IMR-90 (cell line): ENCODE data around the gene FKRP. TPM values are rescaled to one million over a fixed set of nuclear protein-coding genes. Genes with fewer than 3 reads are reported as not detected.

Experiments
- ATAC-seq: fragments of 200-7000 bp; cut with Tn5 transposase; 2 replicates; pipeline ENCODE4 v1.9.1; 2020; ENCODE audit warnings: low read depth, mild to moderate bottlenecking, moderate library complexity
- BruUV-seq: library from RNA; stranded (reverse); fragments of 400-500 nt; replicated peaks from 2 replicates; lab custom pipeline; 2021; lab: Mats Ljungman, UMichigan
- CTCF ChIA-PET: fragments of 300-600 bp; formaldehyde crosslinking; extraction: SDS; loops from one replicate; lab custom pipeline; 2021; ENCODE audit warnings: antibody characterized with exemption; lab: Yijun Ruan, JAX
- POLR2A ChIA-PET: fragments of 300-600 bp; sonication (Branson Sonifier 250); formaldehyde crosslinking; loops from one replicate; lab custom pipeline; 2022; ENCODE audit warnings: antibody characterized with exemption; ENCODE audit not compliant: unreplicated experiment; lab: Charles Lee
- DNase-seq: peaks from one replicate; pipeline ENCODE4 v3.0.0; 2013
- H2AFZ ChIP-seq: replicated peaks from 2 replicates; pipeline ENCODE3; 2013; ENCODE audit warnings: low read length, mild to moderate bottlenecking; ENCODE audit not compliant: poor library complexity
- H2AK5ac ChIP-seq: 2 replicates; pipeline ENCODE4 v1.6.1; 2013; ENCODE audit warnings: low read depth, low read length, inconsistent platforms
- H2AK9ac ChIP-seq: replicated peaks from 2 replicates; pipeline ENCODE3; 2013; ENCODE audit warnings: mild to moderate bottlenecking, low read depth, low read length, moderate library complexity; ENCODE audit not compliant: poor library complexity
- H2BK120ac ChIP-seq: 2 replicates; pipeline ENCODE4 v1.6.1; 2013; ENCODE audit warnings: low read depth, low read length, inconsistent platforms
- H2BK15ac ChIP-seq: 3 replicates; pipeline ENCODE4 v1.6.1; 2013; ENCODE audit warnings: low read depth, low read length, inconsistent platforms
- H2BK20ac ChIP-seq: 2 replicates; pipeline ENCODE4 v1.6.1; 2013; ENCODE audit warnings: low read depth, mild to moderate bottlenecking, inconsistent platforms, low read length, moderate library complexity
- H2BK5ac ChIP-seq: 2 replicates; pipeline ENCODE4 v1.6.1; 2013; ENCODE audit warnings: mild to moderate bottlenecking, low read depth, low read length, inconsistent platforms; ENCODE audit not compliant: poor library complexity, severe bottlenecking
- H3K14ac ChIP-seq: replicated peaks from 2 replicates; pipeline ENCODE4 v1.6.1; 2013; ENCODE audit warnings: low read depth, low read length, inconsistent platforms
- H3K18ac ChIP-seq: 2 replicates; pipeline ENCODE4 v1.6.1; 2013; ENCODE audit warnings: low read depth, low read length, control low read depth
- H3K23ac ChIP-seq: 2 replicates; pipeline ENCODE4 v1.6.1; 2013; ENCODE audit warnings: low read depth, low read length, inconsistent platforms
- H3K27ac ChIP-seq: 2 replicates; pipeline ENCODE4 v1.5.1; 2013; ENCODE audit warnings: mild to moderate bottlenecking, control low read depth, low read length; ENCODE audit not compliant: insufficient read depth
- H3K27me3 ChIP-seq: 2 replicates; pipeline ENCODE4 v1.6.1; 2013; ENCODE audit warnings: low read length; ENCODE audit not compliant: control insufficient read depth, insufficient read depth
- H3K36me3 ChIP-seq: 2 replicates; pipeline ENCODE4 v1.6.1; 2013; ENCODE audit warnings: low read length, mixed read lengths; ENCODE audit not compliant: control insufficient read depth, insufficient read depth
- H3K4ac ChIP-seq: 2 replicates; pipeline ENCODE4 v1.6.1; 2013; ENCODE audit warnings: low read depth, low read length, inconsistent platforms
- H3K4me1 ChIP-seq: 2 replicates; pipeline ENCODE4 v1.6.1; 2013; ENCODE audit warnings: low read length, mixed read lengths; ENCODE audit not compliant: control insufficient read depth, insufficient read depth
- H3K4me2 ChIP-seq: 2 replicates; pipeline ENCODE4 v1.6.1; 2013; ENCODE audit warnings: low read depth, mild to moderate bottlenecking, control low read depth, low read length, moderate library complexity
- H3K4me3 ChIP-seq: 2 replicates; pipeline ENCODE4 v1.5.1; 2013; ENCODE audit warnings: low read depth, mild to moderate bottlenecking, control low read depth, low read length, moderate library complexity; ENCODE audit not compliant: insufficient read depth
- H3K56ac ChIP-seq: 2 replicates; pipeline ENCODE4 v1.6.1; 2013; ENCODE audit warnings: low read length, inconsistent platforms; ENCODE audit not compliant: insufficient read depth; ENCODE audit errors: extremely low read depth
- H3K79me1 ChIP-seq, 2 experiments: 2 replicates each; pipeline ENCODE4 v1.6.1; 2013; ENCODE audit warnings: low read length in 2 of 2, inconsistent platforms in 1 of 2, low read depth in 1 of 2
- H3K9ac ChIP-seq: 2 replicates; pipeline ENCODE4 v1.6.1; 2013; ENCODE audit warnings: low read depth, low read length, control low read depth
- H3K9me1 ChIP-seq: 2 replicates; pipeline ENCODE4 v1.6.1; 2013; ENCODE audit warnings: low read length, inconsistent platforms; ENCODE audit not compliant: insufficient read depth
- H3K9me3 ChIP-seq: 2 replicates; pipeline ENCODE4 v1.6.1; 2013; ENCODE audit warnings: low read length; ENCODE audit not compliant: control insufficient read depth, insufficient read depth
- H4K20me1 ChIP-seq: 2 replicates; pipeline ENCODE4 v1.6.1; 2013; ENCODE audit warnings: low read length, inconsistent platforms; ENCODE audit not compliant: insufficient read depth
- H4K5ac ChIP-seq: 2 replicates; pipeline ENCODE4 v1.6.1; 2013; ENCODE audit warnings: mild to moderate bottlenecking, low read depth, low read length, control low read depth
- H4K8ac ChIP-seq, 2 experiments: 2 replicates each; pipeline ENCODE4 v1.6.1; 2013; ENCODE audit warnings: low read depth in 2 of 2, low read length in 2 of 2, control low read depth in 1 of 2, inconsistent platforms in 1 of 2
- H4K91ac ChIP-seq: 2 replicates; pipeline ENCODE4 v1.6.1; 2013; ENCODE audit warnings: low read depth, low read length, inconsistent platforms; ENCODE audit not compliant: insufficient read depth
- BHLHE40 ChIP-seq: fragments of 150-350 bp; IDR thresholded peaks from 2 replicates; pipeline ENCODE4 v1.6.1; 2016; ENCODE audit warnings: mild to moderate bottlenecking, low read depth, low read length
- CHD1 ChIP-seq: IDR thresholded peaks from 2 replicates; pipeline ENCODE4 v1.6.1; 2012; ENCODE audit warnings: low read depth, low read length, improper control_type of control experiment
- CTCF ChIP-seq: conservative IDR thresholded peaks from 2 replicates; pipeline ENCODE4 v1.5.1; 2012; ENCODE audit warnings: mild to moderate bottlenecking, low read depth, low read length, improper control_type of control experiment
- MAZ ChIP-seq: IDR thresholded peaks from 2 replicates; pipeline ENCODE4 v1.6.1; 2012; ENCODE audit warnings: low read depth, mild to moderate bottlenecking, low read length, improper control_type of control experiment, moderate library complexity, borderline replicate concordance
- POLR2A ChIP-seq: IDR thresholded peaks from 2 replicates; pipeline ENCODE4 v1.6.1; 2012; ENCODE audit warnings: mild to moderate bottlenecking, low read depth, low read length
- RAD21 ChIP-seq: IDR thresholded peaks from 2 replicates; pipeline ENCODE4 v1.6.1; 2012; ENCODE audit warnings: low read length, improper control_type of control experiment
- WGBS, 2 experiments: methylation state at CpG; one replicate each; pipeline versions ENCODE4 v1.1.5 to v1.1.7; 2013; ENCODE audit warnings: missing lambda C conversion rate in 2 of 2; ENCODE audit not compliant: insufficient read length in 1 of 2; ENCODE audit errors: extremely low coverage in 2 of 2; 5-methylcytosine and 5-hydroxymethylcytosine counted together
- dilution Hi-C: fragments of 300-500 bp; cut with HindIII; formaldehyde crosslinking; loops from one replicate; pipeline ENCODE4 v1.14.3; 2018; ENCODE audit warnings: low sequenced_read_pairs; ENCODE audit not compliant: unreplicated experiment
- in situ Hi-C: fragments of 300-500 bp; cut with MboI; formaldehyde crosslinking; loops from 3 replicates; pipeline ENCODE4 v1.14.3; 2019; ENCODE audit warnings: low sequenced_read_pairs, inconsistent platforms, mixed read lengths
- intact Hi-C: fragments of 100-400 bp; cut with micrococcal nuclease; formaldehyde crosslinking; loops from 2 replicates; pipeline ENCODE4 v1.10.0; 2022
- polyA plus RNA-seq, 3 experiments: library from polyadenylated mRNA; depleted of rRNA; stranded (reverse); fragments of >200 nt; gene quantifications; 2 replicates each; pipeline ENCODE4 v1.2.3, GENCODE V29; 2012; ENCODE audit warnings: low replicate concordance in 1 of 3
- total RNA-seq: library from RNA; depleted of rRNA; stranded (reverse); fragments of >200 nt; gene quantifications from 2 replicates; pipeline ENCODE4 v1.2.3, GENCODE V29; 2012
- TF ChIP-seq, protein P1 (sequence below): fragments of 150-350 bp; IDR thresholded peaks from 2 replicates; pipeline ENCODE4 v1.6.1; 2017; ENCODE audit warnings: mild to moderate bottlenecking, antibody characterized with exemption, low read length, low read depth
- TF ChIP-seq, protein P2 (sequence below): fragments of 150-350 bp; IDR thresholded peaks from 2 replicates; pipeline ENCODE4 v1.6.1; 2016; ENCODE audit warnings: low read depth, mild to moderate bottlenecking, low read length, moderate library complexity, borderline replicate concordance

Gene FKRP
- total and polyA plus RNA-seq, 2 of the 4 experiments (the other 2 are of a cell fraction) = 6.1 to 25.3 TPM

DNA sequence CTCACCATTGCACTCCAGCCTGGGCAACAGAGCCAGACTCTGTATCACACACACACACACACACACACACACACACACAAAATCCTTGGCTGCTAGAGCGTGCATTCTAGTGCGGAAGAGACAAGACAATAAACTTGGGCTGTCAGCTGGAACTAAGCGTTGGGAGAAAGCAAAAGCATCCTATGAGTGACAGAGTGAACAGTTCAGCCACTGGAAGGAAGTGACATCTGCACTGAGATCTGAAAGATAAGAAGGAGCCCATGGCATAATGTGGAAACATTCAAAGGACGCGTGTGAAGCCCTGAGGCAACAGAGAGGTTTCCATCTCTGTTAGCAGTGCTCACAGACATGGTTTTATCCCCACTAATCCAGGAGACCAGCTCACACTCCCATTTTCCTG, 46.1 kb downstream of the FKRP start:
- POLR2A ChIA-PET = no interaction called here

More for the DNA sequence above, 46.1 kb downstream of the FKRP start:
- no peak overlapping the region for H2AFZ ChIP-seq
- no peaks in the 10 kb centered on the region for H3K9me3 ChIP-seq
- H4K91ac ChIP-seq = peak overlapping the region; percentile 39; the same call in 1 of the 2 replicates
- no TSS peak for BruUV-seq
- in situ Hi-C loops (no loop called here), dilution Hi-C loops (no loop called here), intact Hi-C loops (no loop called here)
- H2BK120ac ChIP-seq = peak overlapping the region; percentile 35
- H2BK5ac ChIP-seq = no peak overlapping the region
- H3K27ac ChIP-seq = no peak overlapping the region
- H2BK20ac ChIP-seq = peak overlapping the region; percentile 91
- TF ChIP-seq MAZ (no peak), POLR2A (no peak), CTCF (no peak), BHLHE40 (no peak), RAD21 (no peak), CHD1 (no peak)
- TF ChIP-seq, protein P1, sequence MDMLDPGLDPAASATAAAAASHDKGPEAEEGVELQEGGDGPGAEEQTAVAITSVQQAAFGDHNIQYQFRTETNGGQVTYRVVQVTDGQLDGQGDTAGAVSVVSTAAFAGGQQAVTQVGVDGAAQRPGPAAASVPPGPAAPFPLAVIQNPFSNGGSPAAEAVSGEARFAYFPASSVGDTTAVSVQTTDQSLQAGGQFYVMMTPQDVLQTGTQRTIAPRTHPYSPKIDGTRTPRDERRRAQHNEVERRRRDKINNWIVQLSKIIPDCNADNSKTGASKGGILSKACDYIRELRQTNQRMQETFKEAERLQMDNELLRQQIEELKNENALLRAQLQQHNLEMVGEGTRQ = no peak
- TF ChIP-seq, protein P2, sequence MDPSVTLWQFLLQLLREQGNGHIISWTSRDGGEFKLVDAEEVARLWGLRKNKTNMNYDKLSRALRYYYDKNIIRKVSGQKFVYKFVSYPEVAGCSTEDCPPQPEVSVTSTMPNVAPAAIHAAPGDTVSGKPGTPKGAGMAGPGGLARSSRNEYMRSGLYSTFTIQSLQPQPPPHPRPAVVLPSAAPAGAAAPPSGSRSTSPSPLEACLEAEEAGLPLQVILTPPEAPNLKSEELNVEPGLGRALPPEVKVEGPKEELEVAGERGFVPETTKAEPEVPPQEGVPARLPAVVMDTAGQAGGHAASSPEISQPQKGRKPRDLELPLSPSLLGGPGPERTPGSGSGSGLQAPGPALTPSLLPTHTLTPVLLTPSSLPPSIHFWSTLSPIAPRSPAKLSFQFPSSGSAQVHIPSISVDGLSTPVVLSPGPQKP = no peak
- CTCF ChIA-PET = no interaction called here
- no peak overlapping the region for H3K56ac ChIP-seq
- no peaks in the 10 kb centered on the region for H3K36me3 ChIP-seq
- peak overlapping the region; percentile 67; the same call in 1 of the 2 replicates for H3K23ac ChIP-seq
- no peak overlapping the region for H3K4me3 ChIP-seq
- no peak overlapping the region for H3K9ac ChIP-seq
- H3K79me1 ChIP-seq = peaks cover 0 to 22% of the 10 kb centered on the region in 2 experiments; a peak in 2 of 4 replicates
- peak overlapping the region; percentile 70 for H3K14ac ChIP-seq
- no peak overlapping the region for H4K5ac ChIP-seq
- H3K4me2 ChIP-seq = no peak overlapping the region
- DNase-seq (no peak), ATAC-seq (no peak)
- H2BK15ac ChIP-seq = peak overlapping the region; percentile 30; the same call in 2 of the 3 replicates
- peak overlapping the region; percentile 9; the same call in 1 of the 2 replicates for H3K18ac ChIP-seq
- H4K8ac ChIP-seq = peak overlapping the region in 1 of 2 experiments; percentile 29; a peak in 1 of 4 replicates
- H4K20me1 ChIP-seq = peaks cover 8% of the 10 kb centered on the region; the same call in 1 of the 2 replicates
- no peaks in the 10 kb centered on the region for H3K27me3 ChIP-seq
- WGBS, 2 experiments = 73% methylated on average over 2 of the region's 5 CpGs; no CpG with 5 or more reads in 1 of the 2 experiments
- H3K4ac ChIP-seq = peak overlapping the region; percentile 68
- no peak overlapping the region for H2AK9ac ChIP-seq
- peaks cover 15% of the 10 kb centered on the region for H3K9me1 ChIP-seq
- H2AK5ac ChIP-seq = peak overlapping the region; percentile 61; the same call in 1 of the 2 replicates
- H3K4me1 ChIP-seq = peaks cover 20% of the 10 kb centered on the region
